ENCODE data around the gene CBLC.
A peak's percentile ranks its signal among the peaks of the same experiment; 100 is the strongest.

Gene CBLC

GRCh38 chr19:44782729-44783128, 5.0 kb downstream of the CBLC start:
- Histone ChIP-seq H4K8ac (ENCODE audit: low read length) (no peak overlapping the region), H2BK15ac (ENCODE audit: low read depth, poor library complexity, severe bottlenecking) (no peak overlapping the region), H4K91ac (ENCODE audit: low read length) (no peak overlapping the region), H3K79me1 (replicated peaks; ENCODE audit: low read length, poor library complexity, severe bottlenecking) (no peaks in the 10 kb centered on the region), H2AFZ (ENCODE audit: low read depth, low read length) (no peak overlapping the region), H3K14ac (ENCODE audit: low read length in 2 of 2) (no peak overlapping the region), H2BK120ac (ENCODE audit: low read depth, low read length) (no peak overlapping the region), H3K27me3 (ENCODE audit: control insufficient read depth in 1 of 2, insufficient read depth in 1 of 2, low read length in 2 of 2) (peaks cover 1 to 15% of the 10 kb centered on the region in 2 experiments), H3K23ac (ENCODE audit: low read length in 2 of 2) (no peak overlapping the region), H3K36me3 (ENCODE audit: control insufficient read depth in 1 of 2, insufficient read depth in 2 of 2, low read depth in 1 of 2, low read length in 2 of 2) (no peaks in the 10 kb centered on the region), H3K4ac (ENCODE audit: low read depth in 1 of 2, low read length in 2 of 2) (no peak overlapping the region), H3K4me3 (ENCODE audit: insufficient read depth in 1 of 2, low read depth in 1 of 2, low read length in 2 of 2) (no peak overlapping the region), H3K27ac (ENCODE audit: low read length, poor library complexity, severe bottlenecking) (no peak overlapping the region), H3K4me1 (ENCODE audit: control insufficient read depth, insufficient read depth, low read depth, low read length) (peaks cover 7% of the 10 kb centered on the region), H3K9me3 (ENCODE audit: control insufficient read depth, low read length) (no peaks in the 10 kb centered on the region), H3K18ac (ENCODE audit: low read depth in 1 of 2, low read length in 2 of 2) (no peak overlapping the region), H2BK5ac (ENCODE audit: low read depth, low read length, poor library complexity, severe bottlenecking) (no peak overlapping the region), H2BK12ac (ENCODE audit: low read length in 2 of 2) (no peak overlapping the region), H3K9ac (ENCODE audit: low read length) (no peak overlapping the region), H2AK5ac (ENCODE audit: low read length, severe bottlenecking) (no peak overlapping the region), H3K4me2 (ENCODE audit: low read length, poor library complexity, severe bottlenecking) (no peak overlapping the region)
- no peak for DNase-seq
- WGBS, result 93% methylated on average over 3 of the region's 5 CpGs

DNA sequence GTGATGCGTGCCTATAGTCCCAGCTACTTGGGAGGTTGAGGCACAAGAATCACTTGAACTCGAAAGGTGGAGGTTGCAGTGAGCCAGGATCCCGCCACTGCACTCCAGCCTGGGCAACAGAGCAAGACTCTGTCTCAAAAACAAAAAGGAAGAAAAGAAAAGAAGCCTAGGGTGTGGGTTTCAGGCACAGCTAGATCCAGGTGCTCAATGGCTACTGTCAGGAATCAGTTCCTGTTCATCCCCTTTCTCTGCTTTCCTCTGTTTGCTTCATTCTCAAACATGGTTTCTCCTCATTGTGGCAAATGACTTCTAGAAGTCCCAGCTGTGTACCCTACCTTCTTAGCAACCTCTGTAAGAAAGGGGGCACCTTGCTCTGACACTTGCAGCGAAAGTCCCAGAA, 5.9 kb downstream of the CBLC start:
- H3K14ac ChIP-seq (ENCODE audit: low read length in 2 of 2), result no peak overlapping the region
- no peak overlapping the region for H3K18ac ChIP-seq (ENCODE audit: low read depth in 1 of 2, low read length in 2 of 2)
- no peak overlapping the region for H3K23ac ChIP-seq (ENCODE audit: low read length in 2 of 2)
- H2BK120ac ChIP-seq (ENCODE audit: low read depth, low read length), result no peak overlapping the region
- no peaks in the 10 kb centered on the region for H3K9me3 ChIP-seq (ENCODE audit: control insufficient read depth, low read length)
- no peak overlapping the region for H3K27ac ChIP-seq (ENCODE audit: low read length, poor library complexity, severe bottlenecking)
- H3K79me1 ChIP-seq (replicated peaks; ENCODE audit: low read length, poor library complexity, severe bottlenecking), result no peaks in the 10 kb centered on the region
- no peak overlapping the region for H3K9ac ChIP-seq (ENCODE audit: low read length)
- H3K4ac ChIP-seq (ENCODE audit: low read depth in 1 of 2, low read length in 2 of 2), result no peak overlapping the region
- no peak overlapping the region for H3K4me3 ChIP-seq (ENCODE audit: insufficient read depth in 1 of 2, low read depth in 1 of 2, low read length in 2 of 2)
- peaks cover 0 to 12% of the 10 kb centered on the region in 2 experiments for H3K27me3 ChIP-seq (ENCODE audit: control insufficient read depth in 1 of 2, insufficient read depth in 1 of 2, low read length in 2 of 2)
- H2AFZ ChIP-seq (ENCODE audit: low read depth, low read length), result no peak overlapping the region
- H4K91ac ChIP-seq (ENCODE audit: low read length), result no peak overlapping the region
- peak overlapping the region; percentile 37 for H4K8ac ChIP-seq (ENCODE audit: low read length)
- no peak for DNase-seq
- H2AK5ac ChIP-seq (ENCODE audit: low read length, severe bottlenecking), result no peak overlapping the region
- no peak overlapping the region for H2BK5ac ChIP-seq (ENCODE audit: low read depth, low read length, poor library complexity, severe bottlenecking)
- no peaks in the 10 kb centered on the region for H3K36me3 ChIP-seq (ENCODE audit: control insufficient read depth in 1 of 2, insufficient read depth in 2 of 2, low read depth in 1 of 2, low read length in 2 of 2)
- H2BK15ac ChIP-seq (ENCODE audit: low read depth, poor library complexity, severe bottlenecking), result no peak overlapping the region
- 97% methylated on average over 4 of the region's 4 CpGs for WGBS
- H3K4me2 ChIP-seq (ENCODE audit: low read length, poor library complexity, severe bottlenecking), result no peak overlapping the region
- H3K4me1 ChIP-seq (ENCODE audit: control insufficient read depth, insufficient read depth, low read depth, low read length), result peaks cover 3% of the 10 kb centered on the region
- H2BK12ac ChIP-seq (ENCODE audit: low read length in 2 of 2), result no peak overlapping the region

DNA sequence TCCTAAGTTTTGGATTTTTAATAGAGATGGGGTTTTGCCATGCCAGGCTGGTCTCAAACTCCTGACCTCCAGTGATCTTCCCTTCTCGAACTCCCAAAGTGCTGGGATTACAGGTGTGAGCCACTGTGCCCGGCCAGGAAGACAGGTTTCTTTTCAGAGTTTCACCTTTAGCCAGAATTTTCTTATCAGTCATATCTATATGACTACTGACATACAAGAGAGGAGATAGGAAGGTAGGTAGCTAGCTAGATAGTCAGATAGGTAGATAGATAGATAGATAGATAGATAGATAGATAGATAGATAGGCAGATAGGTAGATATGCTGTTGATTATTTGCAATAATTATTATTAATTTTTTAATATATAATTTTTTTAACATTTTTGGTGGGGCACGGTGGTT, 7.6 kb downstream of the CBLC start:
- no peak overlapping the region for H2AK5ac ChIP-seq (ENCODE audit: low read length, severe bottlenecking)
- no peak overlapping the region for H3K14ac ChIP-seq (ENCODE audit: low read length in 2 of 2)
- no peak overlapping the region for H2BK5ac ChIP-seq (ENCODE audit: low read depth, low read length, poor library complexity, severe bottlenecking)
- H3K9me3 ChIP-seq (ENCODE audit: control insufficient read depth, low read length), result no peaks in the 10 kb centered on the region
- no peak overlapping the region for H3K27ac ChIP-seq (ENCODE audit: low read length, poor library complexity, severe bottlenecking)
- peaks cover 3% of the 10 kb centered on the region for H3K4me1 ChIP-seq (ENCODE audit: control insufficient read depth, insufficient read depth, low read depth, low read length)
- WGBS, result 89% methylated on average over 2 of the region's 3 CpGs
- H3K36me3 ChIP-seq (ENCODE audit: control insufficient read depth in 1 of 2, insufficient read depth in 2 of 2, low read depth in 1 of 2, low read length in 2 of 2), result no peaks in the 10 kb centered on the region
- H4K91ac ChIP-seq (ENCODE audit: low read length), result no peak overlapping the region
- no peak overlapping the region for H3K4me3 ChIP-seq (ENCODE audit: insufficient read depth in 1 of 2, low read depth in 1 of 2, low read length in 2 of 2)
- no peak overlapping the region for H3K18ac ChIP-seq (ENCODE audit: low read depth in 1 of 2, low read length in 2 of 2)
- DNase-seq, result no peak
- H3K9ac ChIP-seq (ENCODE audit: low read length), result no peak overlapping the region
- no peak overlapping the region for H3K4ac ChIP-seq (ENCODE audit: low read depth in 1 of 2, low read length in 2 of 2)
- no peak overlapping the region for H2BK120ac ChIP-seq (ENCODE audit: low read depth, low read length)
- peaks cover 0 to 12% of the 10 kb centered on the region in 2 experiments for H3K27me3 ChIP-seq (ENCODE audit: control insufficient read depth in 1 of 2, insufficient read depth in 1 of 2, low read length in 2 of 2)
- no peak overlapping the region for H3K23ac ChIP-seq (ENCODE audit: low read length in 2 of 2)
- H4K8ac ChIP-seq (ENCODE audit: low read length), result no peak overlapping the region
- H2BK12ac ChIP-seq (ENCODE audit: low read length in 2 of 2), result no peak overlapping the region
- H3K79me1 ChIP-seq (replicated peaks; ENCODE audit: low read length, poor library complexity, severe bottlenecking), result no peaks in the 10 kb centered on the region
- no peak overlapping the region for H2BK15ac ChIP-seq (ENCODE audit: low read depth, poor library complexity, severe bottlenecking)
- no peak overlapping the region for H2AFZ ChIP-seq (ENCODE audit: low read depth, low read length)
- no peak overlapping the region for H3K4me2 ChIP-seq (ENCODE audit: low read length, poor library complexity, severe bottlenecking)

DNA sequence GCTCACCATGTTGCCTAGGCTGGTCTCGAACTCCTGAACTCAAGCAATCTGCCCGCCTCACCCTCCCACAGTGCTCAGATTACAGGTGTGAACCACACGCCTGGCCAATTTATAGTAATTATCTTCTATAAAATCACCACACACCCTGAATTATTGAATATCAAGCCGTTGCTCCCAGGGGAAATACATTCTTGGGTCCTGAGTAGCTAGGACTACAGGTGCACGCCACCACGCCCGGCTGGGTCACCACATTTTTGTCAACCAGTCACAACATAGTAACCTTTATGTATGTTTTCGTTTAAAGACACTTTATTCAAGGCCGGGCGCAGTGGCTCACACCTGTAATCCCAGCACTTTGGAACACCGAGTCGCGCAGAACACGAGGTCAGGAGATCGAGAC, 8.3 kb downstream of the CBLC start:
- Histone ChIP-seq H4K91ac (ENCODE audit: low read length) (no peak overlapping the region), H2BK120ac (ENCODE audit: low read depth, low read length) (no peak overlapping the region), H3K9ac (ENCODE audit: low read length) (no peak overlapping the region), H3K4ac (ENCODE audit: low read depth in 1 of 2, low read length in 2 of 2) (no peak overlapping the region), H3K4me2 (ENCODE audit: low read length, poor library complexity, severe bottlenecking) (no peak overlapping the region), H2BK5ac (ENCODE audit: low read depth, low read length, poor library complexity, severe bottlenecking) (no peak overlapping the region), H3K27me3 (ENCODE audit: control insufficient read depth in 1 of 2, insufficient read depth in 1 of 2, low read length in 2 of 2) (peaks cover 0 to 12% of the 10 kb centered on the region in 2 experiments), H3K27ac (ENCODE audit: low read length, poor library complexity, severe bottlenecking) (no peak overlapping the region), H3K79me1 (replicated peaks; ENCODE audit: low read length, poor library complexity, severe bottlenecking) (no peaks in the 10 kb centered on the region), H3K36me3 (ENCODE audit: control insufficient read depth in 1 of 2, insufficient read depth in 2 of 2, low read depth in 1 of 2, low read length in 2 of 2) (no peaks in the 10 kb centered on the region), H3K9me3 (ENCODE audit: control insufficient read depth, low read length) (no peaks in the 10 kb centered on the region), H3K23ac (ENCODE audit: low read length in 2 of 2) (no peak overlapping the region), H3K4me1 (ENCODE audit: control insufficient read depth, insufficient read depth, low read depth, low read length) (peaks cover 3% of the 10 kb centered on the region), H2AK5ac (ENCODE audit: low read length, severe bottlenecking) (no peak overlapping the region), H3K18ac (ENCODE audit: low read depth in 1 of 2, low read length in 2 of 2) (no peak overlapping the region), H3K14ac (ENCODE audit: low read length in 2 of 2) (no peak overlapping the region), H2BK12ac (ENCODE audit: low read length in 2 of 2) (no peak overlapping the region), H4K8ac (ENCODE audit: low read length) (no peak overlapping the region), H3K4me3 (ENCODE audit: insufficient read depth in 1 of 2, low read depth in 1 of 2, low read length in 2 of 2) (no peak overlapping the region), H2BK15ac (ENCODE audit: low read depth, poor library complexity, severe bottlenecking) (no peak overlapping the region), H2AFZ (ENCODE audit: low read depth, low read length) (no peak overlapping the region)
- 90% methylated on average over 15 of the region's 15 CpGs for WGBS
- DNase-seq, result no peak
